OCI-LY1 (cell line): ENCODE data around the gene ALCAM.

Source experiments
- EZH2 ChIP-seq: fragments of 200-600 bp; sonication (generic), shearing (Covaris generic); IDR thresholded peaks from 2 replicates; pipeline ENCODE4 v1.8.0; 2017; ENCODE audit warnings: borderline replicate concordance, mixed run types, mild to moderate bottlenecking, antibody characterized with exemption, low read length, moderate library complexity, mixed read lengths
- TF ChIP-seq, protein P1 (sequence below): fragments of 200-600 bp; sonication (generic), shearing (Covaris generic); IDR thresholded peaks from 2 replicates; pipeline ENCODE4 v1.5.1; 2017; ENCODE audit warnings: mild to moderate bottlenecking, antibody characterized with exemption, low read length, moderate library complexity, mixed read lengths

DNA sequence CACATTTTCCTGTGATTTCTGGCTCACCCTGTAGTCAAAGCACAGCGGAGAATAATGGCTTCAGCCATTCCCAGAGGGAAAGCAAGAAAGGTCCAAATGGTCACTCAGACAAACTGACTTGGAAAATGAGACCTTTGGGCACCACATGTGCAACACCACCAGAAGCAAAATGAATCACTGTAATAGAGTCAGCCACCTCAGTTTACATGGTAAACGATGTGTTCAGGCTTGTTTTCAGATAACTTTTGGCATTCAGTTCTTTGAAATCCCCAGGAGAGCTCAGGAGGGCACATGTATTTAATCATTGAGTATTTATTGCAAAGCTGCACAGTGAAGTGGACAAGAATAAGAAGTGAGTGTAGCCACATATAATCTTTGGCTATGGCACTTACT lies 38.4 kb upstream of the ALCAM start:
- TF ChIP-seq, protein P1, sequence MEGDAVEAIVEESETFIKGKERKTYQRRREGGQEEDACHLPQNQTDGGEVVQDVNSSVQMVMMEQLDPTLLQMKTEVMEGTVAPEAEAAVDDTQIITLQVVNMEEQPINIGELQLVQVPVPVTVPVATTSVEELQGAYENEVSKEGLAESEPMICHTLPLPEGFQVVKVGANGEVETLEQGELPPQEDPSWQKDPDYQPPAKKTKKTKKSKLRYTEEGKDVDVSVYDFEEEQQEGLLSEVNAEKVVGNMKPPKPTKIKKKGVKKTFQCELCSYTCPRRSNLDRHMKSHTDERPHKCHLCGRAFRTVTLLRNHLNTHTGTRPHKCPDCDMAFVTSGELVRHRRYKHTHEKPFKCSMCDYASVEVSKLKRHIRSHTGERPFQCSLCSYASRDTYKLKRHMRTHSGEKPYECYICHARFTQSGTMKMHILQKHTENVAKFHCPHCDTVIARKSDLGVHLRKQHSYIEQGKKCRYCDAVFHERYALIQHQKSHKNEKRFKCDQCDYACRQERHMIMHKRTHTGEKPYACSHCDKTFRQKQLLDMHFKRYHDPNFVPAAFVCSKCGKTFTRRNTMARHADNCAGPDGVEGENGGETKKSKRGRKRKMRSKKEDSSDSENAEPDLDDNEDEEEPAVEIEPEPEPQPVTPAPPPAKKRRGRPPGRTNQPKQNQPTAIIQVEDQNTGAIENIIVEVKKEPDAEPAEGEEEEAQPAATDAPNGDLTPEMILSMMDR, result no peak
- no peak for TF ChIP-seq EZH2
